Measurements from ENCODE around the gene TPCN1.

Gene TPCN1

DNA sequence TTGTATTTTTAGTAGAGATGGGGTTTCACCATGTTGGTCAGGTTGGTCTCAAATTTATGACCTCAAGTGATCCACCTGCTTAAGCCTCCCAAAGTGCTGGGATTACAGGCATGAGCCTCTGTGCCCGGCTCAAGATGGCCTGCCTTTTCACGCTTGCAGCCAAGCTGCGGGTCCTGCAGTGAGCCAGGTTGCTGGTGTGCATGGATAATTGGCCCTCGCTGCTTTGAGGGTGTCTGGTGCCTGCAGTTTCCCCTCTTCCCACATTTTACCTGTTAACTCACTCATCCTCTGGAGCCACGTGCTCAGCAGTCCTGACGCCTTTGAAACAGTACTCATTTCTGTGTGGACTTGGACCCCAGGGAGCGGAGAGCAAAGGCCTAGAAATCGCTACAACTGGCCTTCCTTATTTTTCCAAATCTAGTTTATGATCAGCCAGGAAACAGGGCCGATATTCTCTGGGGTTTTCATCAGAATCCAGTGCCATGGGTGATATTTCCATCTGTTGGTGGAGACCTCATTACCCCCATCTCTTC, 42.2 kb downstream of the TPCN1 start:
- no peak overlapping the region for H2AK5ac ChIP-seq (ENCODE audit: low read depth, low read length)
- no peaks in the 10 kb centered on the region for H3K79me1 ChIP-seq (ENCODE audit: low read depth, low read length)
- H3K4me2 ChIP-seq (ENCODE audit: insufficient read depth, low read length, poor library complexity, severe bottlenecking) = no peak overlapping the region
- H3K9me3 ChIP-seq (replicated peaks in 1 of 2; ENCODE audit: control insufficient read depth in 2 of 2, insufficient read depth in 1 of 2, low read depth in 1 of 2, low read length in 2 of 2) = no peaks in the 10 kb centered on the region
- no peak overlapping the region for H3K9ac ChIP-seq (ENCODE audit: low read depth, low read length, poor library complexity)
- no peak overlapping the region for H2BK120ac ChIP-seq (ENCODE audit: low read depth, low read length)
- no peak overlapping the region for H2BK15ac ChIP-seq (ENCODE audit: low read length)
- no peak overlapping the region for H3K18ac ChIP-seq (ENCODE audit: low read length)
- peaks cover 2% of the 10 kb centered on the region in 2 donors for H3K4me1 ChIP-seq (ENCODE audit: control insufficient read depth in 2 of 2, insufficient read depth in 1 of 2, low read depth in 1 of 2, low read length in 2 of 2)
- no peak overlapping the region for H3K4ac ChIP-seq (ENCODE audit: low read length)
- no peaks in the 10 kb centered on the region for H3K36me3 ChIP-seq (replicated peaks in 1 of 2; ENCODE audit: control insufficient read depth in 2 of 2, insufficient read depth in 2 of 2, low read length in 2 of 2)
- no peak overlapping the region for H2BK5ac ChIP-seq (ENCODE audit: low read length)
- H4K8ac ChIP-seq (ENCODE audit: low read depth, low read length) = no peak overlapping the region
- no peak overlapping the region for H2AFZ ChIP-seq (ENCODE audit: low read length)
- H3K27me3 ChIP-seq (ENCODE audit: control insufficient read depth in 3 of 3, insufficient read depth in 3 of 3, low read depth in 1 of 3, low read length in 3 of 3) = no peaks in the 10 kb centered on the region
- H2BK12ac ChIP-seq (ENCODE audit: low read length) = no peak overlapping the region
- H3K14ac ChIP-seq (ENCODE audit: low read length) = no peak overlapping the region
- no peak for DNase-seq (ENCODE audit: low spot score)
- WGBS, 2 donors (ENCODE audit: extremely low coverage in 2 of 2, insufficient read length in 2 of 2, insufficient replicate concordance in 1 of 2) = no CpG with 5 or more reads among the region's 9 CpGs
- H4K91ac ChIP-seq (ENCODE audit: low read depth, low read length, poor library complexity) = no peak overlapping the region
- no peak overlapping the region for H3K4me3 ChIP-seq (ENCODE audit: low read length in 2 of 2)
- H3K27ac ChIP-seq (replicated peaks; ENCODE audit: low read length) = no peak overlapping the region
- no peak overlapping the region for H3K23ac ChIP-seq (ENCODE audit: low read depth, low read length, poor library complexity)

DNA sequence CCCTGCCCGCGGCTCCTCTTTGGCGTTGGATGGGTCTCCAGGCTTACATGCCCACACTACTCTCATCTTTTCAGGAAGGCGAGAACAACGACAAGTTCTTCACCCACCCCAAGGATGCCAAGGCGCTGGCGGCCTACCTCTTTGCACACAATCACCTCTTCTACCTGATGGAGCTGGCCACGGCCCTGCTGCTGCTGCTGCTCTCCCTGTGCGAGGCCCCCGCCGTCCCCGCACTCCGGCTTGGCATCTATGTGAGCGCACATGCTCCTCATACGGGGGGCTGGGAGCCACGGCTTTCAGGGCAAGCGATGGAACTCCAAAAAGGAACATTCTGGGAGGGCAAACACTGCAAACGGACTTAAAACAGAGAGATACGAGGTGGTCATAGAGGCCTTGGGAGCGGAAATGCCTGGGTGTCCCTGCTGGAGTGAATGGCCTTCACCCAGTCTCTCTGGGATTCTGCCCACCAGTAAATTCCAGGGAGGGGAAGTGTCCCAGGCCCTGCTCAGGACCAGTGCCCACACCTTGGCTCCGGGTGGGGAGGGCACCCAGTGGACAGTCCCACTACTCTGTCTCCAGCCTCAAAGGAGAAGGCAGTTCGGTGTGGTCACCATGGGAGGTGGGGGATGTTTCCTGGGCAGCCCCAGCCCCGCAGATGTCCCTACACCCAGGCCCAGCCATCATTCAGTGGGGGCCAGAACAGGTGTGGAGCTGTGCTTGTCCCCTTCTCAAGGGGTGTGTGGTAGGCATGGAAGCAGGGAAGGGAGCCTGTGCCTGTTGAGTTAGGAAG, 45.0 kb downstream of the TPCN1 start:
- DNase-seq (ENCODE audit: low spot score) = no peak
- Histone ChIP-seq H3K4me3 (ENCODE audit: low read length in 2 of 2) (no peak overlapping the region), H4K91ac (ENCODE audit: low read depth, low read length, poor library complexity) (no peak overlapping the region), H3K4me2 (ENCODE audit: insufficient read depth, low read length, poor library complexity, severe bottlenecking) (no peak overlapping the region), H3K9me3 (replicated peaks in 1 of 2; ENCODE audit: control insufficient read depth in 2 of 2, insufficient read depth in 1 of 2, low read depth in 1 of 2, low read length in 2 of 2) (no peaks in the 10 kb centered on the region), H3K23ac (ENCODE audit: low read depth, low read length, poor library complexity) (no peak overlapping the region), H3K9ac (ENCODE audit: low read depth, low read length, poor library complexity) (no peak overlapping the region), H3K4me1 (ENCODE audit: control insufficient read depth in 2 of 2, insufficient read depth in 1 of 2, low read depth in 1 of 2, low read length in 2 of 2) (no peaks in the 10 kb centered on the region), H2BK12ac (ENCODE audit: low read length) (no peak overlapping the region), H3K4ac (ENCODE audit: low read length) (no peak overlapping the region), H2BK15ac (ENCODE audit: low read length) (no peak overlapping the region), H3K27me3 (ENCODE audit: control insufficient read depth in 3 of 3, insufficient read depth in 3 of 3, low read depth in 1 of 3, low read length in 3 of 3) (no peaks in the 10 kb centered on the region), H2BK120ac (ENCODE audit: low read depth, low read length) (no peak overlapping the region), H3K36me3 (replicated peaks in 1 of 2; ENCODE audit: control insufficient read depth in 2 of 2, insufficient read depth in 2 of 2, low read length in 2 of 2) (no peaks in the 10 kb centered on the region), H3K27ac (replicated peaks; ENCODE audit: low read length) (no peak overlapping the region), H4K8ac (ENCODE audit: low read depth, low read length) (no peak overlapping the region), H3K14ac (ENCODE audit: low read length) (peak overlapping the region; percentile 25), H3K79me1 (ENCODE audit: low read depth, low read length) (no peaks in the 10 kb centered on the region), H2BK5ac (ENCODE audit: low read length) (no peak overlapping the region), H2AK5ac (ENCODE audit: low read depth, low read length) (no peak overlapping the region), H3K18ac (ENCODE audit: low read length) (peak overlapping the region; percentile 59), H2AFZ (ENCODE audit: low read length) (no peak overlapping the region)
- no CpG with 5 or more reads among the region's 23 CpGs for WGBS, 2 donors (ENCODE audit: extremely low coverage in 2 of 2, insufficient read length in 2 of 2, insufficient replicate concordance in 1 of 2)

DNA sequence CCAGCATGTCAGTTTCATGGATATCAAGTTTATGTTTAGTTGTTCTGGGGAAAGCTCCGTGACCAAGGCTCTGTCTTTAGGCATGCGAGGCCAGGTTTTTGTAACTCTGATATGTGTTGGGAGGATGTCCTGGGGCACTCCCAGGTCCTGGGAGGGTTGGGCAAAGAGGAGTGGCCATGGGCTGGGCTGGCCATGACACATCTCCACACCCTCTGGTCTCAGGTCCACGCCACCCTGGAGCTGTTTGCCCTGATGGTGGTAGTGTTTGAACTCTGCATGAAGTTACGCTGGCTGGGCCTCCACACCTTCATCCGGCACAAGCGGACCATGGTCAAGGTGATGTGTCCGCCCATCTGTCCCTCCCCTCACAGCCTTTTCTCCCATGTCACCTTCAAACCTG, 46.4 kb downstream of the TPCN1 start:
- no peak overlapping the region for H2AK5ac ChIP-seq (ENCODE audit: low read depth, low read length)
- H3K4ac ChIP-seq (ENCODE audit: low read length) = no peak overlapping the region
- no peaks in the 10 kb centered on the region for H3K27me3 ChIP-seq (ENCODE audit: control insufficient read depth in 3 of 3, insufficient read depth in 3 of 3, low read depth in 1 of 3, low read length in 3 of 3)
- H3K36me3 ChIP-seq (replicated peaks in 1 of 2; ENCODE audit: control insufficient read depth in 2 of 2, insufficient read depth in 2 of 2, low read length in 2 of 2) = no peaks in the 10 kb centered on the region
- no peak overlapping the region for H2BK12ac ChIP-seq (ENCODE audit: low read length)
- H4K91ac ChIP-seq (ENCODE audit: low read depth, low read length, poor library complexity) = no peak overlapping the region
- H2AFZ ChIP-seq (ENCODE audit: low read length) = no peak overlapping the region
- H2BK5ac ChIP-seq (ENCODE audit: low read length) = no peak overlapping the region
- H3K79me1 ChIP-seq (ENCODE audit: low read depth, low read length) = no peaks in the 10 kb centered on the region
- H3K9ac ChIP-seq (ENCODE audit: low read depth, low read length, poor library complexity) = no peak overlapping the region
- no peaks in the 10 kb centered on the region for H3K9me3 ChIP-seq (replicated peaks in 1 of 2; ENCODE audit: control insufficient read depth in 2 of 2, insufficient read depth in 1 of 2, low read depth in 1 of 2, low read length in 2 of 2)
- H4K8ac ChIP-seq (ENCODE audit: low read depth, low read length) = no peak overlapping the region
- peaks cover 9 to 10% of the 10 kb centered on the region in 2 donors for H3K4me1 ChIP-seq (ENCODE audit: control insufficient read depth in 2 of 2, insufficient read depth in 1 of 2, low read depth in 1 of 2, low read length in 2 of 2)
- no peak overlapping the region for H2BK120ac ChIP-seq (ENCODE audit: low read depth, low read length)
- H3K23ac ChIP-seq (ENCODE audit: low read depth, low read length, poor library complexity) = no peak overlapping the region
- WGBS, 2 donors (ENCODE audit: extremely low coverage in 2 of 2, insufficient read length in 2 of 2, insufficient replicate concordance in 1 of 2) = no CpG with 5 or more reads among the region's 7 CpGs
- DNase-seq (ENCODE audit: low spot score) = no peak
- H3K14ac ChIP-seq (ENCODE audit: low read length) = no peak overlapping the region
- H3K4me3 ChIP-seq (ENCODE audit: low read length in 2 of 2) = no peak overlapping the region
- H3K27ac ChIP-seq (replicated peaks; ENCODE audit: low read length) = no peak overlapping the region
- H3K4me2 ChIP-seq (ENCODE audit: insufficient read depth, low read length, poor library complexity, severe bottlenecking) = no peak overlapping the region
- no peak overlapping the region for H3K18ac ChIP-seq (ENCODE audit: low read length)
- H2BK15ac ChIP-seq (ENCODE audit: low read length) = no peak overlapping the region

DNA sequence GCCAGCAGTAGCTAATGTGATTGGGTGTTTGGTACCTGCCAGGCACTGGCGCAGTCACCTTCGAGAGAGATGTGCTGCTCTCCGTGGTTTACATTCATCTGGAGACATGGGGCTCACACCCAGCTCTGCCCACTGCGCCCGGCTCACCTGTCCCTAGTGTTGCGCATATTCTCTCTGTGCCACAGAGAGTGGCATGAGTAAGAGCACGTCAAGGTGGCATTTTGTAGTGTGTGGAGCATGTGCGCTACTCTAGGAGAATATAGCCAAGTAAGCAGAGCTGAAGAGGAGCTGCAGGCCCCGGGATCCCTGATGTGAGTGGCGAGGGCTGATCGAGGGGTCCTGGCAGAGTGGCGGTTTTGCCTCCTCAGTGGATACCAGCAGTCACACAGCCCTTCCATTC, 46.9 kb downstream of the TPCN1 start:
- no CpG with 5 or more reads among the region's 12 CpGs for WGBS, 2 donors (ENCODE audit: extremely low coverage in 2 of 2, insufficient read length in 2 of 2, insufficient replicate concordance in 1 of 2)
- no peak overlapping the region for H2AK5ac ChIP-seq (ENCODE audit: low read depth, low read length)
- H3K4me1 ChIP-seq (ENCODE audit: control insufficient read depth in 2 of 2, insufficient read depth in 1 of 2, low read depth in 1 of 2, low read length in 2 of 2) = peaks cover 14 to 15% of the 10 kb centered on the region in 2 donors
- H3K36me3 ChIP-seq (replicated peaks in 1 of 2; ENCODE audit: control insufficient read depth in 2 of 2, insufficient read depth in 2 of 2, low read length in 2 of 2) = no peaks in the 10 kb centered on the region
- DNase-seq (ENCODE audit: low spot score) = no peak
- no peak overlapping the region for H4K8ac ChIP-seq (ENCODE audit: low read depth, low read length)
- H3K4me2 ChIP-seq (ENCODE audit: insufficient read depth, low read length, poor library complexity, severe bottlenecking) = no peak overlapping the region
- no peak overlapping the region for H3K4me3 ChIP-seq (ENCODE audit: low read length in 2 of 2)
- H2BK12ac ChIP-seq (ENCODE audit: low read length) = no peak overlapping the region
- no peak overlapping the region for H2BK120ac ChIP-seq (ENCODE audit: low read depth, low read length)
- no peak overlapping the region for H3K18ac ChIP-seq (ENCODE audit: low read length)
- no peak overlapping the region for H3K14ac ChIP-seq (ENCODE audit: low read length)
- H3K9me3 ChIP-seq (replicated peaks in 1 of 2; ENCODE audit: control insufficient read depth in 2 of 2, insufficient read depth in 1 of 2, low read depth in 1 of 2, low read length in 2 of 2) = no peaks in the 10 kb centered on the region
- no peak overlapping the region for H3K4ac ChIP-seq (ENCODE audit: low read length)
- no peaks in the 10 kb centered on the region for H3K27me3 ChIP-seq (ENCODE audit: control insufficient read depth in 3 of 3, insufficient read depth in 3 of 3, low read depth in 1 of 3, low read length in 3 of 3)
- H2AFZ ChIP-seq (ENCODE audit: low read length) = no peak overlapping the region
- H3K23ac ChIP-seq (ENCODE audit: low read depth, low read length, poor library complexity) = no peak overlapping the region
- no peak overlapping the region for H2BK15ac ChIP-seq (ENCODE audit: low read length)
- no peak overlapping the region for H3K27ac ChIP-seq (replicated peaks; ENCODE audit: low read length)
- H3K79me1 ChIP-seq (ENCODE audit: low read depth, low read length) = no peaks in the 10 kb centered on the region
- no peak overlapping the region for H3K9ac ChIP-seq (ENCODE audit: low read depth, low read length, poor library complexity)
- no peak overlapping the region for H4K91ac ChIP-seq (ENCODE audit: low read depth, low read length, poor library complexity)
- peak overlapping the region; percentile 59 for H2BK5ac ChIP-seq (ENCODE audit: low read length)
